ENCODE data around the gene RORC. TPM values are rescaled to one million over a fixed set of nuclear protein-coding genes. Genes with fewer than 3 reads are reported as not detected.
"Not testable (repeated sequence)": the region's sequence is repeated elsewhere in the genome, so short reads cannot be mapped to it uniquely, and the experiment has no call there.

Gene RORC
- 1 to 10 TPM; 3.8 to 3.9 TPM for total RNA-seq

GRCh38 chr1:151831605-151832004, at the start of gene RORC:
TSS of gene RORC (minus strand) at chr1:151831802. CDS start at chr1:151831764, 38 bp downstream.
- ChIA-PET CTCF (interaction anchor here (4.1 kb wide), 1 partner anchor 10 kb away, joined by 19 read pairs; no protein-coding TSS in a partner anchor), POLR2A (no interaction called here)
- H3K4me1 Mint-ChIP-seq, result peaks cover 81% of the 10 kb centered on the region
- H3K9me3 Mint-ChIP-seq (ENCODE audit: low read depth), result no peaks in the 10 kb centered on the region
- no peaks in the 10 kb centered on the region for H3K27me3 Mint-ChIP-seq
- no peak for DNase-seq
- no peak for ATAC-seq
- peak within 1 kb of the TSS; percentile 11 for H3K4me3 Mint-ChIP-seq
- H3K27ac Mint-ChIP-seq, result peak within 1 kb of the TSS; percentile 49
- H3K36me3 Mint-ChIP-seq (ENCODE audit: low read depth), result no peaks in the 10 kb centered on the region
- intact Hi-C loops (cut with DNase I, micrococcal nuclease), result no loop called here

GRCh38 chr1:151875419-151876097, 44.0 kb upstream of the RORC start:
- no peak overlapping the region for H3K4me3 Mint-ChIP-seq
- H3K36me3 Mint-ChIP-seq (ENCODE audit: low read depth), result peaks cover 22% of the 10 kb centered on the region
- ATAC-seq (no peak), DNase-seq (no peak)
- no peak overlapping the region for H3K27ac Mint-ChIP-seq
- H3K27me3 Mint-ChIP-seq, result no peaks in the 10 kb centered on the region
- no peaks in the 10 kb centered on the region for H3K9me3 Mint-ChIP-seq (ENCODE audit: low read depth)
- ChIA-PET CTCF (interaction anchor here (0.7 kb wide), 1 partner anchor 50 kb away, joined by 3 read pairs; no protein-coding TSS in a partner anchor), POLR2A (no interaction called here)
- intact Hi-C loops (cut with DNase I, micrococcal nuclease), result no loop called here
- peaks cover 8% of the 10 kb centered on the region for H3K4me1 Mint-ChIP-seq

GRCh38 chr1:151872776-151873175, 41.2 kb upstream of the RORC start:
- H3K4me3 Mint-ChIP-seq; H3K27ac Mint-ChIP-seq; CTCF ChIA-PET; POLR2A ChIA-PET; H3K9me3 Mint-ChIP-seq (ENCODE audit: low read depth); ATAC-seq; intact Hi-C loops (cut with DNase I, micrococcal nuclease); DNase-seq; H3K27me3 Mint-ChIP-seq: not testable (repeated sequence)
- peaks cover 22% of the 10 kb centered on the region for H3K36me3 Mint-ChIP-seq (ENCODE audit: low read depth)
- peaks cover 16% of the 10 kb centered on the region for H3K4me1 Mint-ChIP-seq

- H3K27ac Mint-ChIP-seq, result no peak overlapping the region
- DNase-seq (no peak), ATAC-seq (no peak)
- CTCF ChIA-PET, result interaction anchor here (0.6 to 1.1 kb wide), 3 partner anchors 10 to 209 kb away, joined by 3 to 5 read pairs (median 3); partner anchors contain the start of gene TDRKH
- no peaks in the 10 kb centered on the region for H3K27me3 Mint-ChIP-seq
- H3K4me3 Mint-ChIP-seq, result no peak overlapping the region
- intact Hi-C loops (cut with DNase I, micrococcal nuclease), result no loop called here
- POLR2A ChIA-PET, result interaction anchor here (0.6 kb wide), 1 partner anchor 163 kb away, joined by 3 read pairs; no protein-coding TSS in a partner anchor
- no peaks in the 10 kb centered on the region for H3K9me3 Mint-ChIP-seq (ENCODE audit: low read depth)
- H3K36me3 Mint-ChIP-seq (ENCODE audit: low read depth), result peaks cover 15% of the 10 kb centered on the region
- H3K4me1 Mint-ChIP-seq, result peaks cover 20% of the 10 kb centered on the region
These were observed 39.9 kb upstream of the RORC start for GRCh38 chr1:151871284-151872030.

- H3K27ac Mint-ChIP-seq, result no peak overlapping the region
- H3K4me1 Mint-ChIP-seq, result peaks cover 12% of the 10 kb centered on the region
- no peak overlapping the region for H3K4me3 Mint-ChIP-seq
- CTCF ChIA-PET, result interaction anchor here (0.8 kb wide), 1 partner anchor 130 kb away, joined by 5 read pairs; no protein-coding TSS in a partner anchor
- DNase-seq (no peak), ATAC-seq (no peak)
- no peaks in the 10 kb centered on the region for H3K9me3 Mint-ChIP-seq (ENCODE audit: low read depth)
- POLR2A ChIA-PET, result no interaction called here
- H3K36me3 Mint-ChIP-seq (ENCODE audit: low read depth), result peaks cover 6% of the 10 kb centered on the region
- no peaks in the 10 kb centered on the region for H3K27me3 Mint-ChIP-seq
- intact Hi-C loops (cut with DNase I, micrococcal nuclease), result no loop called here
These were observed 36.9 kb upstream of the RORC start for GRCh38 chr1:151868486-151868885.

DNA sequence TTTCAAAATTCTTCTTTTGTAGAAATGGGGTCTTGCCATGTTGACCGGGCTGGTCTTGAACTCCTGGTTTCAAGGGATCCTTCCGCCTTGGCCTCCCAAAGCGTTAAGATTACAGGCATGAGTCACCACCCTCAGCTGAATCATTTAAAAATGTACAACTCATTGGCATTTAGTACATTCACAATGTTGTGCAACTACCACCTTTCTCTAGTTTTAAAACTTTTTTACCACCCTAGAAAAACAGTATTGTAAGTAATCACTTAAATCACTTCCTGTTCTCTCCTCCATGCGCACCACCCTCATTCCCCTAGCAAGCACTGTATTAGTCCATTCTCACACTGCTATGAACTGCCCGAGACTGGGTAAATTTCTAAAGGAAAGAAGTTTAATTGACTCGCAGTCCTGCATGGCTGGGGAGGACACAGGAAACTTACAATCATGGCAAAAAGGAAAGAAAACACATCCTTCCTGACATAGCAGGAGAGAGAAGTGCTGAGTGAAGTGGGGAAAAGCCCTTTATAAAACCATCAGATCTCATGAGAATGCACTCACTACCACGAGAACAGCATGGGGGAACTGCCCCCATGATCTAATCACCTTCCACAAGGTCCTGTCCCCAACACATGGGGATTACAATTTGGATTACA, 36.3 kb upstream of the RORC start:
- Mint-ChIP-seq H3K27ac (peak overlapping the region; percentile 65), H3K4me3 (no peak overlapping the region), H3K4me1 (peaks cover 12% of the 10 kb centered on the region), H3K36me3 (ENCODE audit: low read depth) (peaks cover 2% of the 10 kb centered on the region), H3K27me3 (no peaks in the 10 kb centered on the region), H3K9me3 (ENCODE audit: low read depth) (no peaks in the 10 kb centered on the region)
- intact Hi-C loops (cut with DNase I, micrococcal nuclease), result no loop called here
- DNase-seq (peak; percentile 39), ATAC-seq (peak; percentile 82)
- ChIA-PET CTCF (interaction anchor here (0.6 to 0.8 kb wide), 2 partner anchors 10 to 130 kb away, joined by 3 to 5 read pairs; no protein-coding TSS in a partner anchor), POLR2A (no interaction called here)

GRCh38 chr1:151867321-151867720, 35.7 kb upstream of the RORC start:
- Mint-ChIP-seq H3K4me1 (peaks cover 12% of the 10 kb centered on the region), H3K27ac (no peak overlapping the region), H3K4me3 (no peak overlapping the region), H3K36me3 (ENCODE audit: low read depth) (no peaks in the 10 kb centered on the region), H3K27me3 (no peaks in the 10 kb centered on the region), H3K9me3 (ENCODE audit: low read depth) (no peaks in the 10 kb centered on the region)
- no peak for ATAC-seq
- ChIA-PET CTCF (interaction anchor here (0.6 kb wide), 2 partner anchors 10 to 105 kb away, joined by 3 to 4 read pairs; no protein-coding TSS in a partner anchor), POLR2A (no interaction called here)
- intact Hi-C loops (cut with DNase I, micrococcal nuclease), result no loop called here
- DNase-seq, result no peak

DNA sequence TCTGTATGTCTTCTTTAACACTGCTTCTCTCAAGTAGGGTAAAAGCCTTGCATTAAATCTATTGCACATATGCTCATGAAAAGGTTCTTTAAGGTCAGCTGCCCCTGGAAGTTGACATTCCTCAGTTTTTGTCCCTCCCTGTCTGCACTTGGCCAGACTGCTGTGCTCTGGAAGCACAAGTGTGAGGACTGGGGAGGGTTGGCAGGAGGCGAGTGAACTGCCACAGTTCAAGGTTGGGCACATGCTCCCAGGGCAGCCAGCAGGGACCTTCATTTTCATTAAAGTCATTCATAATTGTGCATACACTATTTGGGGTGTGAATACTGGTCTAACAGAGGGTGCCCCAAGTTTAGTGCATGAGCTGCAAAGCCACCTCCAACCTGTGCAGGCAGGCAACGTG, 32.8 kb upstream of the RORC start:
- ATAC-seq (no peak), DNase-seq (no peak)
- Mint-ChIP-seq H3K27me3 (no peaks in the 10 kb centered on the region), H3K27ac (no peak overlapping the region), H3K9me3 (ENCODE audit: low read depth) (no peaks in the 10 kb centered on the region), H3K4me1 (peaks cover 12% of the 10 kb centered on the region), H3K36me3 (ENCODE audit: low read depth) (no peaks in the 10 kb centered on the region), H3K4me3 (no peak overlapping the region)
- ChIA-PET CTCF (interaction anchor here (1.0 kb wide), 1 partner anchor 34 kb away, joined by 4 read pairs; no protein-coding TSS in a partner anchor), POLR2A (no interaction called here)
- intact Hi-C loops (cut with DNase I, micrococcal nuclease), result no loop called here

DNA sequence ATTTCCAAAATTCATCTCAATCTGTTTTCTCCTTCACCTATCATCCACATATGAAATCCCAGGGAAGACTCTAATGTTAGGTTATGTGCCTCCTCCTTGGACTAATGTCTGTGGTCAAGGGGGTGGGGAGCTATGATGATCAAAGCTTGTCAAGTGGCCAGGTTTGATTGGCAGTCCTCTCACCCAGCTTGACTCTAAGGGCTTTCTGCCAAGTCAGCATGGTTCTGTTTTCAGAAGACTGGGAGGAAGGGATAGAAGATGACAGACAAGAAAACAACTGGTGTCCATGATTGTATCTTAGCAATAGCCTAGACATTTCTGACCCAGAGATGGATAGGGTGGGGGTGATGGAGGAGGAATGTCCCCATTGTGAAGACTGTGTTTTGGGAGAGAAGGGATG, 31.0 kb upstream of the RORC start:
- no peak for DNase-seq

DNA sequence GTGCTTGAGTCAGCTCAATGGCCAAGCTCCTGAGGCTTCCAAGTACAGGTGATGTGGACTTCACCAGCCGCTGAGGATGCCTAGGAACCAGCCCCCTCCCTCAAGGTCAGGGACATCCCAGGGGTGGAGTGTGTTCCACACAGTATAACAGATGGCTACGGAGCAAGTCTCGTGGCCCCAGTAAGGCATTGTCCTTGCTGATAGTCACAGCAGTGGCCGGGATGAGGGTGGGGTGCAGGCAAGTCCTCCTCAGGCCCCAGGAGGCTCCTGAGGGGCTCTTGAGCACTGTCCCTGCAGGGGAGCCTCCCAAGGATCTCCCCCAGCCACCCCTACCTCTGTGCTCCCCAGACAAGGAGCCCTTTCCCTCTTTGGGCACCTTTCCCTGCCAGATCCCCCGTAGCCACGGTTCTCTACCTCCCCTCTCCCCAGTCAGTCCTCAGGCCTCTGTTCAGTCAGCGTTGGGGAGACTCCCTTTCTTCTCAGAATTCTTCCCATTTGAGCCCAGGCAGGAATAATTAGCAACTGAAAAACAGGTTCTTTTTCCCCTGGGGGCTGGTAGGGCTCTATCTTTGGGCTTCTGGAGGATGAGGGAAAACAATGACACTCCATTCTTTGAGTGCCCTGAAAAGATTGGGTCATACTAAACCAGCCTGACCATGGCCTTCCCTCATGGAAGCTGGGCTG, 29.0 kb upstream of the RORC start:
- Mint-ChIP-seq H3K36me3 (ENCODE audit: low read depth) (no peaks in the 10 kb centered on the region), H3K4me3 (no peak overlapping the region), H3K27ac (no peak overlapping the region), H3K9me3 (ENCODE audit: low read depth) (no peaks in the 10 kb centered on the region), H3K4me1 (no peaks in the 10 kb centered on the region), H3K27me3 (no peaks in the 10 kb centered on the region)
- intact Hi-C loops (cut with DNase I, micrococcal nuclease), result no loop called here
- ATAC-seq (no peak), DNase-seq (no peak)
- CTCF ChIA-PET, result interaction anchor here (0.6 kb wide), 2 partner anchors 21 to 31 kb away, joined by 3 read pairs; no protein-coding TSS in a partner anchor
- POLR2A ChIA-PET, result no interaction called here

More for the DNA sequence above, 31.0 kb upstream of the RORC start:
- ATAC-seq, result no peak
- ChIA-PET CTCF (no interaction called here), POLR2A (interaction anchor here (0.6 kb wide), 1 partner anchor 39 kb away, joined by 3 read pairs; no protein-coding TSS in a partner anchor)
- Mint-ChIP-seq H3K27me3 (no peaks in the 10 kb centered on the region), H3K4me3 (no peak overlapping the region), H3K27ac (no peak overlapping the region), H3K4me1 (peaks cover 3% of the 10 kb centered on the region), H3K9me3 (ENCODE audit: low read depth) (no peaks in the 10 kb centered on the region), H3K36me3 (ENCODE audit: low read depth) (no peaks in the 10 kb centered on the region)
- intact Hi-C loops (cut with DNase I, micrococcal nuclease), result no loop called here

DNA sequence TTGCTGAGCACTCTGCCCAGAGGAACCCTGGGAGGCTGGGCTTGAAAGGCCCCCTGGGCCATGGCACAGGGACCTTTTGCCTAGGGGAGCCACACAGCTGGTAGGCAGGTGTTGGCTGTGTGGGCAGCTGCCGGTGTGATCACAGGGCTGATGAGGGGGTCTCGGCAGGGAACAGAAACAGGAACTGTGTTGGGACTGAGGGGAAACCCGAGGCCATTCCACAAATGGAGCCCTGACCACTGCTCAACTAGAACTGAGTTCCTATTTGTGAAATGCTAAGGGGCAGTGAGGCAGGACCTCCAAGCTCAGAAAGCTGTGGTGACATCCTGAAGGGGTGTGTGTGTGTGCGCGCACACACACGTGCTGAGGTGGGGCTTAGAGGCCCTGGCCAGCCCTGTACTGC, 28.3 kb upstream of the RORC start:
- H3K27ac Mint-ChIP-seq, result no peak overlapping the region

More for the DNA sequence above, 28.3 kb upstream of the RORC start:
- DNase-seq (no peak), ATAC-seq (no peak)
- H3K27me3 Mint-ChIP-seq, result no peaks in the 10 kb centered on the region
- H3K36me3 Mint-ChIP-seq (ENCODE audit: low read depth), result no peaks in the 10 kb centered on the region
- intact Hi-C loops (cut with DNase I, micrococcal nuclease), result no loop called here
- ChIA-PET POLR2A (no interaction called here), CTCF (interaction anchor here (0.6 to 1.1 kb wide), 4 partner anchors 11 to 122 kb away, joined by 3 to 5 read pairs (median 4); no protein-coding TSS in a partner anchor)
- no peaks in the 10 kb centered on the region for H3K9me3 Mint-ChIP-seq (ENCODE audit: low read depth)
- H3K4me1 Mint-ChIP-seq, result no peaks in the 10 kb centered on the region
- H3K4me3 Mint-ChIP-seq, result no peak overlapping the region

Measured in activated CD4-positive, alpha-beta T cell treated with anti-CD3 and anti-CD28 coated beads for 36 hours (primary cell).